Body of pancreas (tissue), 4 donors: Measurements from ENCODE around the gene MTHFD1.

Experiments
- CTCF ChIP-seq, 7 experiments: fragments of 450-650 bp in 4 of 7; fragments of 200-600 bp in 3 of 7; sonication (generic) in 3 of 7; IDR thresholded peaks; one replicate each; pipeline ENCODE4 v1.5.1; 2016 to 2019; ENCODE audit warnings: antibody characterized with exemption in 7 of 7
- POLR2A ChIP-seq, 3 donors: fragments of 450-650 bp; IDR thresholded peaks; one replicate each; pipeline ENCODE4 v1.6.1; 2016; ENCODE audit warnings: antibody characterized with exemption in 3 of 3, mild to moderate bottlenecking in 2 of 3

GRCh38 chr14:64387782-64388532, at the start of gene MTHFD1:
- TF ChIP-seq CTCF (IDR thresholded peaks at IDR 0.05) (peak in 1 of 7 experiments; percentile 15), POLR2A (IDR thresholded peaks at IDR 0.05) (peak; percentile 61 to 85 (median 76))
